Erythroblast (primary cell): ENCODE measurements around the gene TRAF1.

Experiments
- GATA1 ChIP-seq: IDR thresholded peaks from 2 replicates; pipeline ENCODE4 v1.6.1; 2011; ENCODE audit warnings: low read depth, mild to moderate bottlenecking, control low read depth, low read length, moderate library complexity
- POLR2A ChIP-seq: IDR thresholded peaks from 2 replicates; pipeline ENCODE4 v1.6.1; 2011; ENCODE audit warnings: mild to moderate bottlenecking, low read length

- TF ChIP-seq POLR2A (no peak), GATA1 (no peak)
Observed at GRCh38 chr9:120948824-120949223, 22.2 kb upstream of the TRAF1 start.
